ENCODE measurements around the gene CARD19.

CARD19 gene

GRCh38 chr9:93066978-93067603, 28.9 kb upstream of the CARD19 start:
- TF ChIP-seq CTCF (IDR thresholded peaks at IDR 0.05; ENCODE audit: low read depth, low read length, missing control alignments): no peak
- no peak for DNase-seq (ENCODE audit: low read depth)
- H3K4me3 ChIP-seq (ENCODE audit: low read depth, low read length): no peak overlapping the region

GRCh38 chr9:93068956-93069355, 27.1 kb upstream of the CARD19 start:
- no peak overlapping the region for H3K4me3 ChIP-seq (ENCODE audit: low read depth, low read length)
- no peak for DNase-seq (ENCODE audit: low read depth)
- no peak for TF ChIP-seq CTCF (IDR thresholded peaks at IDR 0.05; ENCODE audit: low read depth, low read length, missing control alignments)

- TF ChIP-seq CTCF (IDR thresholded peaks at IDR 0.05; ENCODE audit: low read depth, low read length, missing control alignments): no peak
- DNase-seq (ENCODE audit: low read depth): no peak
- no peak overlapping the region for H3K4me3 ChIP-seq (ENCODE audit: low read depth, low read length)
These were observed 24.6 kb upstream of the CARD19 start for GRCh38 chr9:93071464-93071863.

- no peak for DNase-seq (ENCODE audit: low read depth)
- no peak for TF ChIP-seq CTCF (IDR thresholded peaks at IDR 0.05; ENCODE audit: low read depth, low read length, missing control alignments)
- no peak overlapping the region for H3K4me3 ChIP-seq (ENCODE audit: low read depth, low read length)
These were observed 23.6 kb upstream of the CARD19 start for GRCh38 chr9:93072383-93072795.

- H3K4me3 ChIP-seq (ENCODE audit: low read depth, low read length): no peak overlapping the region
- TF ChIP-seq CTCF (IDR thresholded peaks at IDR 0.05; ENCODE audit: low read depth, low read length, missing control alignments): no peak
- no peak for DNase-seq (ENCODE audit: low read depth)
These were observed 19.8 kb upstream of the CARD19 start for GRCh38 chr9:93076101-93076791.

- no peak for TF ChIP-seq CTCF (IDR thresholded peaks at IDR 0.05; ENCODE audit: low read depth, low read length, missing control alignments)
- no peak overlapping the region for H3K4me3 ChIP-seq (ENCODE audit: low read depth, low read length)
- no peak for DNase-seq (ENCODE audit: low read depth)
These were observed 19.3 kb upstream of the CARD19 start for GRCh38 chr9:93076792-93077128.

GRCh38 chr9:93077367-93077766, 18.6 kb upstream of the CARD19 start:
- no peak overlapping the region for H3K4me3 ChIP-seq (ENCODE audit: low read depth, low read length)
- no peak for TF ChIP-seq CTCF (IDR thresholded peaks at IDR 0.05; ENCODE audit: low read depth, low read length, missing control alignments)
- DNase-seq (ENCODE audit: low read depth): no peak

Measured in GM12864 (cell line).